K562 (cell line): ENCODE results near the gene ZNF10. TPM values are rescaled to one million over a fixed set of nuclear protein-coding genes. Genes with fewer than 3 reads are reported as not detected.
A peak's percentile ranks its signal among the peaks of the same experiment; 100 is the strongest.

ENCODE experiments used
- AFF4 ChIP-seq: sonication (generic); formaldehyde crosslinking; IDR thresholded peaks from 2 replicates; pipeline ENCODE4 v1.8.0; 2023; ENCODE audit warnings: mild to moderate bottlenecking, missing genetic modification reagents
- CTCF ChIP-seq, 3 experiments: IDR thresholded peaks in 2 of 3; conservative IDR thresholded peaks in 1 of 3; 2 replicates each; pipeline ENCODE4 v1.5.1; 2011 to 2012; ENCODE audit warnings: low read length in 3 of 3, mild to moderate bottlenecking in 3 of 3, control low read depth in 2 of 3, improper control_type of control experiment in 1 of 3, inconsistent platforms in 1 of 3, low read depth in 1 of 3, mixed read lengths in 1 of 3, moderate library complexity in 1 of 3; ENCODE audit not compliant: insufficient read depth in 2 of 3
- ELF1 ChIP-seq: fragments of 200-800 bp; sonication (Bioruptor generic); IDR thresholded peaks from 2 replicates; pipeline ENCODE4 v1.6.1; 2016; ENCODE audit warnings: missing genetic modification characterization, missing compliant biosample characterization
- GTF2A2 ChIP-seq: IDR thresholded peaks from 2 replicates; pipeline ENCODE4 v1.6.1; 2016; ENCODE audit warnings: mild to moderate bottlenecking, missing genetic modification characterization, missing compliant biosample characterization
- HCFC1 ChIP-seq: IDR thresholded peaks from 2 replicates; pipeline ENCODE4 v1.6.1; 2012; ENCODE audit warnings: low read depth, low read length, improper control_type of control experiment
- HINFP ChIP-seq: fragments of 450-650 bp; conservative IDR thresholded peaks from 2 replicates; pipeline ENCODE4 v1.6.1; 2016; ENCODE audit warnings: missing genetic modification characterization, low read depth, mild to moderate bottlenecking, control low read depth, missing compliant biosample characterization
- HNRNPH1 ChIP-seq: fragments of 200-400 bp; formaldehyde crosslinking; optimal IDR thresholded peaks from 2 replicates; pipeline ENCODE3; 2017; ENCODE audit warnings: low read depth, mild to moderate bottlenecking, low read length, moderate library complexity
- KLF6 ChIP-seq: fragments of 250-450 bp; sonication (Bioruptor Pico); IDR thresholded peaks from 2 replicates; pipeline ENCODE4 v1.4.0; 2020; ENCODE audit warnings: mild to moderate bottlenecking, moderate library complexity, borderline replicate concordance
- NR2C1 ChIP-seq, 2 experiments: fragments of 450-650 bp; IDR thresholded peaks; 2 replicates each; pipeline ENCODE4 v1.6.1; 2017; ENCODE audit warnings: mild to moderate bottlenecking in 2 of 2, antibody characterized with exemption in 1 of 2, inconsistent platforms in 1 of 2, missing compliant biosample characterization in 1 of 2, missing genetic modification characterization in 1 of 2
- PURB ChIP-seq: sonication (generic); formaldehyde crosslinking; IDR thresholded peaks from 2 replicates; pipeline ENCODE4 v1.9.0; 2021; ENCODE audit warnings: low read depth, mild to moderate bottlenecking, missing genetic modification reagents
- SIX5 ChIP-seq, 2 experiments: IDR thresholded peaks; 2 replicates each; pipeline ENCODE4 v1.6.1; 2011; ENCODE audit warnings: low read length in 2 of 2, borderline replicate concordance in 1 of 2, low read depth in 1 of 2, mild to moderate bottlenecking in 1 of 2, moderate library complexity in 1 of 2; ENCODE audit not compliant: insufficient read depth in 1 of 2
- USF2 ChIP-seq: sonication (generic); formaldehyde crosslinking; IDR thresholded peaks from 2 replicates; pipeline ENCODE4 v1.5.0; 2020; ENCODE audit warnings: missing genetic modification reagents
- ZEB2 ChIP-seq: fragments of 450-650 bp; IDR thresholded peaks from 2 replicates; pipeline ENCODE4 v1.6.1; 2016
- ZFP91 ChIP-seq: sonication (generic); formaldehyde crosslinking; IDR thresholded peaks from 2 replicates; pipeline ENCODE4 v1.8.0; 2022; ENCODE audit warnings: mild to moderate bottlenecking, missing genetic modification reagents
- ZNF184 ChIP-seq: sonication (generic); formaldehyde crosslinking; IDR thresholded peaks from 2 replicates; pipeline ENCODE4 v1.5.0; 2020; ENCODE audit warnings: missing genetic modification reagents
- ZNF23 ChIP-seq: fragments of 250-450 bp; sonication (Bioruptor Pico); IDR thresholded peaks from 2 replicates; pipeline ENCODE4 v1.4.0; 2020; ENCODE audit warnings: mild to moderate bottlenecking
- ZNF830 ChIP-seq: fragments of 250-450 bp; sonication (Bioruptor Pico); IDR thresholded peaks from 2 replicates; pipeline ENCODE4 v1.5.0; 2021; ENCODE audit warnings: mild to moderate bottlenecking
- polyA plus RNA-seq, 8 experiments: library from polyadenylated mRNA; depleted of rRNA in 4 of 8; stranded (reverse) in 5 of 8; unstranded in 3 of 8; fragments of >200 nt; fragmentation: Nextera tagmentation in 2 of 8; fragmentation: Illumina TruSeq in 1 of 8; extraction: Ambion mirVana in 2 of 8; extraction: Trizol in 1 of 8; gene quantifications; 2 replicates each; pipeline versions ENCODE4 v1.2.1 to v1.2.3, GENCODE V29; 2011 to 2014; ENCODE audit warnings: inconsistent platforms in 1 of 8, missing spikeins in 1 of 8
- total RNA-seq, 7 experiments: library from RNA; depleted of rRNA in 6 of 7; stranded (reverse); fragments of >200 nt in 6 of 7; fragmentation: Illumina TruSeq in 2 of 7; extraction: Trizol in 2 of 7; gene quantifications; 2 replicates each; pipeline versions ENCODE4 v1.2.1 to v1.2.3, GENCODE V29; 2011 to 2021; ENCODE audit warnings: low replicate concordance in 1 of 7

ZNF10 gene
- total and polyA plus RNA-seq, 9 of the 15 experiments (the other 6 are each of a cell fraction or from before 2014, with no cell fraction given), result 3.5 to 5.8 (median 4.9) TPM

- TF ChIP-seq CTCF (IDR thresholded peaks at IDR 0.05 in 2 of 3, conservative IDR thresholded peaks at IDR 0.05 in 1 of 3; ENCODE audit: insufficient read depth in 2 of 3, low read depth in 1 of 3, low read length in 3 of 3), result 0 out of 6 replicates have a peak, but pooled peaks of 1 of the 3 experiments have one; percentile 0
- no peak for TF ChIP-seq KLF6 (CRISPR knock-in tag)
- no peak for TF ChIP-seq NR2C1 (IDR thresholded peaks at IDR 0.05)
- peak; percentile 71 for TF ChIP-seq NR2C1 (tag; IDR thresholded peaks at IDR 0.05)
- peak; percentile 68; the same call in 1 of the 2 replicates for TF ChIP-seq AFF4 (CRISPR knock-in tag)
- TF ChIP-seq ELF1, result no peak
- TF ChIP-seq ZFP91, result no peak
- no peak for TF ChIP-seq HNRNPH1
- peak; percentile 96 for TF ChIP-seq HCFC1
- no peak for TF ChIP-seq GTF2A2 (tag)
- TF ChIP-seq USF2 (CRISPR knock-in tag), result peak; percentile 48; the same call in 1 of the 2 replicates
- no peak for TF ChIP-seq ZNF23
- TF ChIP-seq SIX5 (IDR thresholded peaks at IDR 0.05; ENCODE audit: borderline replicate concordance in 1 of 2, insufficient read depth in 1 of 2, low read depth in 1 of 2, low read length in 2 of 2), result peak; percentile 81 to 82
- TF ChIP-seq ZEB2, result peak; percentile 61; the same call in 1 of the 2 replicates
- TF ChIP-seq ZNF830 (CRISPR knock-in tag), result no peak
- TF ChIP-seq ZNF184, result no peak
- TF ChIP-seq HINFP (tag), result peak; percentile 54; the same call in 1 of the 2 replicates
- TF ChIP-seq PURB (CRISPR knock-in tag), result no peak
These were observed at the start of gene ZNF10, which contains the start of gene ZNF891 (continued) for GRCh38 chr12:133130038-133130807.
